ENCODE data around the gene CHMP4A. TPM values are rescaled to one million over a fixed set of nuclear protein-coding genes. Genes with fewer than 3 reads are reported as not detected.

CHMP4A gene
- total and polyA plus RNA-seq, 2 of the 13 experiments (the other 11 are each of a cell fraction or from before 2014, with no cell fraction given), result 83.6 to 113 TPM

DNA sequence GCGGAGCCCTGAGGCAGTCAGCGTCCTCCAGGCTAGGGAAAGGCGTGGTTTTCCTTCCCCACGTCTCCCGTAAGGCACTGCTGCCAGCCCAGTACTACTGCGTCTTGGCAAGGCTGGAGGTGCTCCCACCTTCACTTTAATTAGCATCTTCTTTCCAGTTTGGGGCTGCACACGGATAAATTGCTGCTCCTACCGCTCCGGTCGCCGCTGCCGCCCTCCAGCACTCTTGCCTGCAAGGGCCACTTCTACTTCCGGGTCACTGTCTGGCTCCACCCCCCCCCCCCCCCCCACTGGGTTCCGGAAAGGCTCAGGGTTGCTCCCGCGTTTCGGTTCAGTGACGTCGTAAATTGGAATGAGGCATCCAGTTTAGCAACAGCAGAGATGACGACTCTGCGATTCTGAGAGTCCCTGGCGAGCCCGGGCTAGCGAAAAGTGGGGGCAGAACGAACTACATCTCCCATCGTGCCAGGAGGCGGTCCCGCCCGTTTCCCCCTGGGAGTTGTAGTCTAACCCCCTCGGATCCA, 18.9 kb upstream of the CHMP4A start, which contains the start of gene NEDD8 (continued):
- TF ChIP-seq, protein P1, sequence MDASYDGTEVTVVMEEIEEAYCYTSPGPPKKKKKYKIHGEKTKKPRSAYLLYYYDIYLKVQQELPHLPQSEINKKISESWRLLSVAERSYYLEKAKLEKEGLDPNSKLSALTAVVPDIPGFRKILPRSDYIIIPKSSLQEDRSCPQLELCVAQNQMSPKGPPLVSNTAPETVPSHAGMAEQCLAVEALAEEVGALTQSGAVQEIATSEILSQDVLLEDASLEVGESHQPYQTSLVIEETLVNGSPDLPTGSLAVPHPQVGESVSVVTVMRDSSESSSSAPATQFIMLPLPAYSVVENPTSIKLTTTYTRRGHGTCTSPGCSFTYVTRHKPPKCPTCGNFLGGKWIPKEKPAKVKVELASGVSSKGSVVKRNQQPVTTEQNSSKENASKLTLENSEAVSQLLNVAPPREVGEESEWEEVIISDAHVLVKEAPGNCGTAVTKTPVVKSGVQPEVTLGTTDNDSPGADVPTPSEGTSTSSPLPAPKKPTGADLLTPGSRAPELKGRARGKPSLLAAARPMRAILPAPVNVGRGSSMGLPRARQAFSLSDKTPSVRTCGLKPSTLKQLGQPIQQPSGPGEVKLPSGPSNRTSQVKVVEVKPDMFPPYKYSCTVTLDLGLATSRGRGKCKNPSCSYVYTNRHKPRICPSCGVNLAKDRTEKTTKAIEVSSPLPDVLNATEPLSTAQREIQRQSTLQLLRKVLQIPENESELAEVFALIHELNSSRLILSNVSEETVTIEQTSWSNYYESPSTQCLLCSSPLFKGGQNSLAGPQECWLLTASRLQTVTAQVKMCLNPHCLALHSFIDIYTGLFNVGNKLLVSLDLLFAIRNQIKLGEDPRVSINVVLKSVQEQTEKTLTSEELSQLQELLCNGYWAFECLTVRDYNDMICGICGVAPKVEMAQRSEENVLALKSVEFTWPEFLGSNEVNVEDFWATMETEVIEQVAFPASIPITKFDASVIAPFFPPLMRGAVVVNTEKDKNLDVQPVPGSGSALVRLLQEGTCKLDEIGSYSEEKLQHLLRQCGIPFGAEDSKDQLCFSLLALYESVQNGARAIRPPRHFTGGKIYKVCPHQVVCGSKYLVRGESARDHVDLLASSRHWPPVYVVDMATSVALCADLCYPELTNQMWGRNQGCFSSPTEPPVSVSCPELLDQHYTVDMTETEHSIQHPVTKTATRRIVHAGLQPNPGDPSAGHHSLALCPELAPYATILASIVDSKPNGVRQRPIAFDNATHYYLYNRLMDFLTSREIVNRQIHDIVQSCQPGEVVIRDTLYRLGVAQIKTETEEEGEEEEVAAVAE (CRISPR knock-in tag; IDR thresholded peaks at IDR 0.05; ENCODE audit: borderline replicate concordance), result peak; percentile 76; the same call in 1 of the 2 replicates
- TF ChIP-seq GTF3A (CRISPR knock-in tag; conservative IDR thresholded peaks at IDR 0.05) (no peak), PCBP1 (IDR thresholded peaks at IDR 0.05; ENCODE audit: borderline replicate concordance, low read depth, low read length) (peak; percentile 99), MIXL1 (CRISPR knock-in tag; IDR thresholded peaks at IDR 0.05) (peak; percentile 13; the same call in 1 of the 2 replicates), ZNF431 (CRISPR knock-in tag; IDR thresholded peaks at IDR 0.05; ENCODE audit: borderline replicate concordance, low read depth) (peak; percentile 76; the same call in 1 of the 2 replicates), ZNF282 (IDR thresholded peaks at IDR 0.05; ENCODE audit: partially characterized antibody) (no peak), SIN3A (IDR thresholded peaks at IDR 0.05; ENCODE audit: borderline replicate concordance, low read depth, low read length) (peak; percentile 87), ZNF225 (CRISPR knock-in tag; IDR thresholded peaks at IDR 0.05) (no peak), NFATC3 (CRISPR knock-in tag; IDR thresholded peaks at IDR 0.05) (peak; percentile 88; the same call in 1 of the 2 replicates)
- TF ChIP-seq, protein P2, sequence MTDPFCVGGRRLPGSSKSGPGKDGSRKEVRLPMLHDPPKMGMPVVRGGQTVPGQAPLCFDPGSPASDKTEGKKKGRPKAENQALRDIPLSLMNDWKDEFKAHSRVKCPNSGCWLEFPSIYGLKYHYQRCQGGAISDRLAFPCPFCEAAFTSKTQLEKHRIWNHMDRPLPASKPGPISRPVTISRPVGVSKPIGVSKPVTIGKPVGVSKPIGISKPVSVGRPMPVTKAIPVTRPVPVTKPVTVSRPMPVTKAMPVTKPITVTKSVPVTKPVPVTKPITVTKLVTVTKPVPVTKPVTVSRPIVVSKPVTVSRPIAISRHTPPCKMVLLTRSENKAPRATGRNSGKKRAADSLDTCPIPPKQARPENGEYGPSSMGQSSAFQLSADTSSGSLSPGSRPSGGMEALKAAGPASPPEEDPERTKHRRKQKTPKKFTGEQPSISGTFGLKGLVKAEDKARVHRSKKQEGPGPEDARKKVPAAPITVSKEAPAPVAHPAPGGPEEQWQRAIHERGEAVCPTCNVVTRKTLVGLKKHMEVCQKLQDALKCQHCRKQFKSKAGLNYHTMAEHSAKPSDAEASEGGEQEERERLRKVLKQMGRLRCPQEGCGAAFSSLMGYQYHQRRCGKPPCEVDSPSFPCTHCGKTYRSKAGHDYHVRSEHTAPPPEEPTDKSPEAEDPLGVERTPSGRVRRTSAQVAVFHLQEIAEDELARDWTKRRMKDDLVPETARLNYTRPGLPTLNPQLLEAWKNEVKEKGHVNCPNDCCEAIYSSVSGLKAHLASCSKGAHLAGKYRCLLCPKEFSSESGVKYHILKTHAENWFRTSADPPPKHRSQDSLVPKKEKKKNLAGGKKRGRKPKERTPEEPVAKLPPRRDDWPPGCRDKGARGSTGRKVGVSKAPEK (CRISPR knock-in tag; IDR thresholded peaks at IDR 0.05; ENCODE audit: borderline replicate concordance), result no peak; the same call in 1 of the 2 replicates
- TF ChIP-seq, protein P3, sequence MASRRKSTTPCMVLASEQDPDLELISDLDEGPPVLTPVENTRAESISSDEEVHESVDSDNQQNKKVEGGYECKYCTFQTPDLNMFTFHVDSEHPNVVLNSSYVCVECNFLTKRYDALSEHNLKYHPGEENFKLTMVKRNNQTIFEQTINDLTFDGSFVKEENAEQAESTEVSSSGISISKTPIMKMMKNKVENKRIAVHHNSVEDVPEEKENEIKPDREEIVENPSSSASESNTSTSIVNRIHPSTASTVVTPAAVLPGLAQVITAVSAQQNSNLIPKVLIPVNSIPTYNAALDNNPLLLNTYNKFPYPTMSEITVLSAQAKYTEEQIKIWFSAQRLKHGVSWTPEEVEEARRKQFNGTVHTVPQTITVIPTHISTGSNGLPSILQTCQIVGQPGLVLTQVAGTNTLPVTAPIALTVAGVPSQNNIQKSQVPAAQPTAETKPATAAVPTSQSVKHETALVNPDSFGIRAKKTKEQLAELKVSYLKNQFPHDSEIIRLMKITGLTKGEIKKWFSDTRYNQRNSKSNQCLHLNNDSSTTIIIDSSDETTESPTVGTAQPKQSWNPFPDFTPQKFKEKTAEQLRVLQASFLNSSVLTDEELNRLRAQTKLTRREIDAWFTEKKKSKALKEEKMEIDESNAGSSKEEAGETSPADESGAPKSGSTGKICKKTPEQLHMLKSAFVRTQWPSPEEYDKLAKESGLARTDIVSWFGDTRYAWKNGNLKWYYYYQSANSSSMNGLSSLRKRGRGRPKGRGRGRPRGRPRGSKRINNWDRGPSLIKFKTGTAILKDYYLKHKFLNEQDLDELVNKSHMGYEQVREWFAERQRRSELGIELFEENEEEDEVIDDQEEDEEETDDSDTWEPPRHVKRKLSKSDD (CRISPR knock-in tag; IDR thresholded peaks at IDR 0.05; ENCODE audit: low read depth), result peak; percentile 53
- TF ChIP-seq, protein P4, sequence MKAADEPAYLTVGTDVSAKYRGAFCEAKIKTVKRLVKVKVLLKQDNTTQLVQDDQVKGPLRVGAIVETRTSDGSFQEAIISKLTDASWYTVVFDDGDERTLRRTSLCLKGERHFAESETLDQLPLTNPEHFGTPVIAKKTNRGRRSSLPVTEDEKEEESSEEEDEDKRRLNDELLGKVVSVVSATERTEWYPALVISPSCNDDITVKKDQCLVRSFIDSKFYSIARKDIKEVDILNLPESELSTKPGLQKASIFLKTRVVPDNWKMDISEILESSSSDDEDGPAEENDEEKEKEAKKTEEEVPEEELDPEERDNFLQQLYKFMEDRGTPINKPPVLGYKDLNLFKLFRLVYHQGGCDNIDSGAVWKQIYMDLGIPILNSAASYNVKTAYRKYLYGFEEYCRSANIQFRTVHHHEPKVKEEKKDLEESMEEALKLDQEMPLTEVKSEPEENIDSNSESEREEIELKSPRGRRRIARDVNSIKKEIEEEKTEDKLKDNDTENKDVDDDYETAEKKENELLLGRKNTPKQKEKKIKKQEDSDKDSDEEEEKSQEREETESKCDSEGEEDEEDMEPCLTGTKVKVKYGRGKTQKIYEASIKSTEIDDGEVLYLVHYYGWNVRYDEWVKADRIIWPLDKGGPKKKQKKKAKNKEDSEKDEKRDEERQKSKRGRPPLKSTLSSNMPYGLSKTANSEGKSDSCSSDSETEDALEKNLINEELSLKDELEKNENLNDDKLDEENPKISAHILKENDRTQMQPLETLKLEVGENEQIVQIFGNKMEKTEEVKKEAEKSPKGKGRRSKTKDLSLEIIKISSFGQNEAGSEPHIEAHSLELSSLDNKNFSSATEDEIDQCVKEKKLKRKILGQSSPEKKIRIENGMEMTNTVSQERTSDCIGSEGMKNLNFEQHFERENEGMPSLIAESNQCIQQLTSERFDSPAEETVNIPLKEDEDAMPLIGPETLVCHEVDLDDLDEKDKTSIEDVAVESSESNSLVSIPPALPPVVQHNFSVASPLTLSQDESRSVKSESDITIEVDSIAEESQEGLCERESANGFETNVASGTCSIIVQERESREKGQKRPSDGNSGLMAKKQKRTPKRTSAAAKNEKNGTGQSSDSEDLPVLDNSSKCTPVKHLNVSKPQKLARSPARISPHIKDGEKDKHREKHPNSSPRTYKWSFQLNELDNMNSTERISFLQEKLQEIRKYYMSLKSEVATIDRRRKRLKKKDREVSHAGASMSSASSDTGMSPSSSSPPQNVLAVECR (CRISPR knock-in tag; IDR thresholded peaks at IDR 0.05; ENCODE audit: borderline replicate concordance), result peak; percentile 88
- TF ChIP-seq, protein P5, sequence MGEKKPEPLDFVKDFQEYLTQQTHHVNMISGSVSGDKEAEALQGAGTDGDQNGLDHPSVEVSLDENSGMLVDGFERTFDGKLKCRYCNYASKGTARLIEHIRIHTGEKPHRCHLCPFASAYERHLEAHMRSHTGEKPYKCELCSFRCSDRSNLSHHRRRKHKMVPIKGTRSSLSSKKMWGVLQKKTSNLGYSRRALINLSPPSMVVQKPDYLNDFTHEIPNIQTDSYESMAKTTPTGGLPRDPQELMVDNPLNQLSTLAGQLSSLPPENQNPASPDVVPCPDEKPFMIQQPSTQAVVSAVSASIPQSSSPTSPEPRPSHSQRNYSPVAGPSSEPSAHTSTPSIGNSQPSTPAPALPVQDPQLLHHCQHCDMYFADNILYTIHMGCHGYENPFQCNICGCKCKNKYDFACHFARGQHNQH (CRISPR knock-in tag; IDR thresholded peaks at IDR 0.05), result peak; percentile 48

Data from HepG2 (cell line).